Endothelial cell of umbilical vein (primary cell): ENCODE measurements around the gene CIBAR2. TPM values are rescaled to one million over a fixed set of nuclear protein-coding genes. Genes with fewer than 3 reads are reported as not detected.

Experiments used
- BruUV-seq: library from RNA; stranded (reverse); fragments of 400-500 nt; replicated peaks from 2 replicates; lab custom pipeline; 2021; lab: Mats Ljungman, UMichigan
- CTCF ChIA-PET: fragments of 300-600, 350-600 bp; sonication (Branson Sonifier 250); formaldehyde crosslinking; loops from one replicate; lab custom pipeline; 2021; ENCODE audit warnings: antibody characterized with exemption, inconsistent platforms; lab: Charles Lee
- POLR2A ChIA-PET: fragments of 300-600, 350-600 bp; sonication (Branson Sonifier 250); formaldehyde crosslinking; loops from one replicate; lab custom pipeline; 2021; ENCODE audit warnings: antibody characterized with exemption, inconsistent platforms; lab: Charles Lee
- DNase-seq: peaks from one replicate; pipeline ENCODE4 v3.0.0-alpha.2; 2011; ENCODE audit warnings: low read depth, low spot score
- FAIRE-seq: peaks from 2 replicates; lab custom pipeline; 2011; peaks lifted over from hg19 to GRCh38; lab: Jason Lieb, UNC
- H2AFZ ChIP-seq: 2 replicates; pipeline ENCODE4 v1.6.0; 2012; ENCODE audit warnings: low read depth, low read length, control low read depth, inconsistent platforms
- H3K27ac ChIP-seq: 2 replicates; pipeline ENCODE4 v1.5.1; 2011; ENCODE audit warnings: low read depth, mild to moderate bottlenecking, control low read depth, low read length, moderate library complexity; ENCODE audit not compliant: insufficient read depth
- H3K27me3 ChIP-seq, 2 experiments: 2 replicates each; pipeline versions ENCODE4 v1.6.0 to v1.6.1; 2011; ENCODE audit warnings: low read length in 2 of 2, mixed read lengths in 1 of 2; ENCODE audit not compliant: control insufficient read depth in 2 of 2, insufficient read depth in 2 of 2
- H3K36me3 ChIP-seq, 2 experiments: 2 replicates in 1 of 2; 3 replicates in 1 of 2; pipeline ENCODE4 v1.5.1; 2011; ENCODE audit warnings: low read length in 2 of 2, mild to moderate bottlenecking in 1 of 2, moderate library complexity in 1 of 2; ENCODE audit not compliant: control insufficient read depth in 2 of 2, insufficient read depth in 2 of 2; ENCODE audit errors: extremely low read depth in 1 of 2
- H3K4me1 ChIP-seq: 3 replicates; pipeline ENCODE4 v1.5.1; 2011; ENCODE audit warnings: mild to moderate bottlenecking, low read length; ENCODE audit not compliant: control insufficient read depth, insufficient read depth; ENCODE audit errors: extremely low read depth
- H3K4me2 ChIP-seq: 2 replicates; pipeline ENCODE4 v1.6.1; 2011; ENCODE audit warnings: low read length, control low read depth, mixed read lengths; ENCODE audit not compliant: insufficient read depth
- H3K4me3 ChIP-seq, 3 experiments: fragments of 200-600 bp in 1 of 3; sonication (generic), shearing (Covaris generic) in 1 of 3; replicated peaks in 1 of 3; 2 replicates each; pipeline ENCODE4 v1.5.1; 2011 to 2016; ENCODE audit warnings: control low read depth in 3 of 3, low read length in 3 of 3, mild to moderate bottlenecking in 2 of 3, inconsistent platforms in 1 of 3, low read depth in 1 of 3, moderate library complexity in 1 of 3; ENCODE audit not compliant: insufficient read depth in 1 of 3
- H3K79me2 ChIP-seq: 2 replicates; pipeline ENCODE4 v1.6.0; 2012; ENCODE audit warnings: low read length, inconsistent platforms; ENCODE audit not compliant: control insufficient read depth, insufficient read depth
- H3K9ac ChIP-seq: replicated peaks from 2 replicates; pipeline ENCODE3; 2011; ENCODE audit warnings: low read length, control low read depth; ENCODE audit not compliant: insufficient read depth; ENCODE audit errors: extremely low read depth
- H3K9me1 ChIP-seq: replicated peaks from 3 replicates; pipeline ENCODE4 v1.6.0; 2011; ENCODE audit warnings: mild to moderate bottlenecking, low read length; ENCODE audit not compliant: control insufficient read depth, insufficient read depth; ENCODE audit errors: extremely low read depth
- H3K9me3 ChIP-seq: replicated peaks from 2 replicates; pipeline ENCODE4 v1.5.1; 2012; ENCODE audit warnings: low read length, inconsistent platforms; ENCODE audit not compliant: control insufficient read depth, insufficient read depth
- H4K20me1 ChIP-seq: replicated peaks from 2 replicates; pipeline ENCODE3; 2011; ENCODE audit warnings: mild to moderate bottlenecking, low read length; ENCODE audit not compliant: control insufficient read depth, insufficient read depth; ENCODE audit errors: extremely low read depth
- EZH2 ChIP-seq: IDR thresholded peaks from 2 replicates; pipeline ENCODE4 v1.6.1; 2012; ENCODE audit warnings: borderline replicate concordance, low read depth, mild to moderate bottlenecking, moderate library complexity, low read length, inconsistent platforms; ENCODE audit not compliant: severe bottlenecking
- FOS ChIP-seq: IDR thresholded peaks from 2 replicates; pipeline ENCODE4 v1.6.1; 2011; ENCODE audit warnings: mild to moderate bottlenecking, low read length, moderate library complexity, borderline replicate concordance; ENCODE audit not compliant: insufficient read depth
- GATA2 ChIP-seq: IDR thresholded peaks from 2 replicates; pipeline ENCODE4 v1.7.0; 2011; ENCODE audit warnings: low read depth, mild to moderate bottlenecking, moderate library complexity, mixed read lengths, low read length; ENCODE audit not compliant: insufficient read length, insufficient read depth
- JUN ChIP-seq: IDR thresholded peaks from 2 replicates; pipeline ENCODE4 v1.6.1; 2011; ENCODE audit warnings: borderline replicate concordance, low read depth; ENCODE audit not compliant: insufficient read length, insufficient read depth
- MYC ChIP-seq: IDR thresholded peaks from one replicate; pipeline ENCODE4 v1.6.1; 2011; ENCODE audit warnings: mild to moderate bottlenecking, low read depth, low read length
- POLR2A ChIP-seq: IDR thresholded peaks from 2 replicates; pipeline ENCODE4 v1.6.1; 2012; ENCODE audit warnings: low read depth, mild to moderate bottlenecking, control low read depth, low read length
- POLR2AphosphoS5 ChIP-seq: IDR thresholded peaks from 2 replicates; pipeline ENCODE4 v1.6.1; 2012; ENCODE audit warnings: low read depth, mild to moderate bottlenecking, control low read depth, low read length, moderate library complexity; ENCODE audit not compliant: insufficient read depth
- dilution Hi-C: fragments of 300-500 bp; cut with MboI; formaldehyde crosslinking; loops from one replicate; pipeline ENCODE4 v1.15.0; 2019; ENCODE audit warnings: low sequenced_read_pairs; ENCODE audit not compliant: extremely low pct_ligation_motif_present
- intact Hi-C: fragments of 100-400 bp; cut with micrococcal nuclease; formaldehyde crosslinking; loops from one replicate; pipeline ENCODE4 v1.10.0; 2022
- polyA plus RNA-seq, 4 experiments: library from polyadenylated mRNA; depleted of rRNA in 3 of 4; stranded (reverse) in 3 of 4; unstranded in 1 of 4; fragments of >200 nt; gene quantifications; 2 replicates each; pipeline versions ENCODE4 v1.2.1 to v1.2.3, GENCODE V29; 2011 to 2012; ENCODE audit warnings: missing spikeins in 1 of 4
- total RNA-seq: library from RNA; stranded (reverse); gene quantifications from 2 replicates; pipeline ENCODE4 v1.2.3, GENCODE V29; 2021
- TF ChIP-seq, protein P1 (sequence below): IDR thresholded peaks from 2 replicates; pipeline ENCODE4 v1.6.1; 2011; ENCODE audit not compliant: insufficient read depth, insufficient read length
- TF ChIP-seq, protein P2 (sequence below), 2 donors: IDR thresholded peaks; 1 replicate in 1 of 2; 2 replicates in 1 of 2; pipeline ENCODE4 v1.5.1; 2011; ENCODE audit warnings: low read length in 2 of 2, mild to moderate bottlenecking in 2 of 2, moderate library complexity in 2 of 2, control low read depth in 1 of 2, inconsistent platforms in 1 of 2, low read depth in 1 of 2; ENCODE audit not compliant: insufficient read depth in 1 of 2; ENCODE audit errors: extremely low read depth in 1 of 2

CIBAR2 gene
- total and polyA plus RNA-seq, 2 donors (not counting 3 experiments of a cell fraction or from before 2014, with no cell fraction given), result 0.07 TPM; not detected in 1

DNA sequence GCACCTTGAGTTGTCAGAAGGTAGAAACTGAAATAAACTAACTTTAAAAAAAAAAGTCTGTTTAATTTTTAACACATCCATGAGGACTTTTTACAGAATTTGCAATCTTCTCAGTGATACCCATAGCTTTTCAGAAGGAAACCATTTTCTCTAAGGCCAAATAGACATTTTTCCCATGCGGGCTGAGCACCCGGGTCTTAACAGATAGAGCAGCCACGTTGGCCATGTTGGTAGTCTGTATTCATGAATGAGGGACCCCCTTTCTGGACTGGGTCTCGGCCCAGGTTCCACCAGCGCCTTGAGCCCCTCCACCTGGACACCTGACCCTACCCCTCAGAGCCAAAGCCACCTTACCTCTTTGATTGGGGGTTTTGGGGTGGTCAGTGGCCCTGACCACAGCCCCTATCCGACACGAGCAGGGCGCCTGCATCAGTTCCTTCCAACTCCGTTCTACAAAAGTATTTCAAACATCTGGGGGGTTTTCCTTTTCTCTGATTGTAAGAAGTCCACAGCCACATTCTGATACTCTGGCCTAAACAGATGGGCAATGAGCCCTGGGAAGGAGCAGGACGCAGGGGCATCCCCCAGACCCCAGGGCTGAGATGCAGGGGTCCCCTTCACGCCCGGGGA is 18.0 kb downstream of the CIBAR2 start:
- dilution Hi-C loops (no loop called here), intact Hi-C loops (no loop called here)
- Histone ChIP-seq H4K20me1 (no peaks in the 10 kb centered on the region), H3K79me2 (no peaks in the 10 kb centered on the region), H3K4me1 (no peaks in the 10 kb centered on the region), H3K9me3 (no peaks in the 10 kb centered on the region), H3K9ac (no peak overlapping the region), H2AFZ (no peak overlapping the region), H3K9me1 (no peaks in the 10 kb centered on the region), H3K27me3 (peaks cover 0 to 5% of the 10 kb centered on the region in 2 experiments), H3K27ac (no peak overlapping the region), H3K4me2 (no peak overlapping the region), H3K36me3 (no peaks in the 10 kb centered on the region), H3K4me3 (no peak overlapping the region)
- ChIA-PET POLR2A (no interaction called here), CTCF (interaction anchor here (1.2 to 2.9 kb wide), 2 partner anchors 7 to 18 kb away, joined by 3 to 20 read pairs; partner anchors contain the start of gene CIBAR2)
- TF ChIP-seq POLR2AphosphoS5 (no peak), FOS (no peak)
- DNase-seq (no peak), FAIRE-seq (no peak)
- no TSS peak for BruUV-seq

DNA sequence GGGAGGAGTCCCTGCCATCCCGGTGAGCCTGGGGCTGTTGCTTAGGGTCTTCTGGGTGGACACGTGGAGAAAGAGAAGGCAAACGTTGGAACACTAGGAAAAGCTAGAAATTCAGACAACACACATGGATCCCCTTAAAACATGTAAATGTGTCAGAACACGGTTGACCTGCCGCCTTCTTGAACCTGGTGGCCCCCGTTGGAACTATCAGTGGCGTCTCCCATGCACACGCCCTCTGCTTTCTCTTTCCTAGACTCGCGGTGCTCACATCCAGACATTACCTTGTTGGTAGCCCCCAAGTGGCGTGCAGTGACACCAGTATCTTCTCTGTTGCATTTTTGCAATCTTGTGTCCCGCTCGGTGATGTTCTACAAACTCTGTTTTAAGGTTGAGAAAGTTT is 18.6 kb downstream of the CIBAR2 start:
- ChIA-PET POLR2A (no interaction called here), CTCF (no interaction called here)
- no peaks in the 10 kb centered on the region for H3K9me3 ChIP-seq
- FAIRE-seq (no peak), DNase-seq (no peak)
- H3K9ac ChIP-seq, result no peak overlapping the region
- TF ChIP-seq POLR2AphosphoS5, result no peak
- TF ChIP-seq POLR2A, result no peak
- TF ChIP-seq GATA2, result no peak
- no peak for TF ChIP-seq MYC
- TF ChIP-seq EZH2, result no peak
- no peak for TF ChIP-seq FOS
- TF ChIP-seq, protein P1, sequence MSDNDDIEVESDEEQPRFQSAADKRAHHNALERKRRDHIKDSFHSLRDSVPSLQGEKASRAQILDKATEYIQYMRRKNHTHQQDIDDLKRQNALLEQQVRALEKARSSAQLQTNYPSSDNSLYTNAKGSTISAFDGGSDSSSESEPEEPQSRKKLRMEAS, result no peak
- no peak for TF ChIP-seq JUN
- TF ChIP-seq, protein P2, sequence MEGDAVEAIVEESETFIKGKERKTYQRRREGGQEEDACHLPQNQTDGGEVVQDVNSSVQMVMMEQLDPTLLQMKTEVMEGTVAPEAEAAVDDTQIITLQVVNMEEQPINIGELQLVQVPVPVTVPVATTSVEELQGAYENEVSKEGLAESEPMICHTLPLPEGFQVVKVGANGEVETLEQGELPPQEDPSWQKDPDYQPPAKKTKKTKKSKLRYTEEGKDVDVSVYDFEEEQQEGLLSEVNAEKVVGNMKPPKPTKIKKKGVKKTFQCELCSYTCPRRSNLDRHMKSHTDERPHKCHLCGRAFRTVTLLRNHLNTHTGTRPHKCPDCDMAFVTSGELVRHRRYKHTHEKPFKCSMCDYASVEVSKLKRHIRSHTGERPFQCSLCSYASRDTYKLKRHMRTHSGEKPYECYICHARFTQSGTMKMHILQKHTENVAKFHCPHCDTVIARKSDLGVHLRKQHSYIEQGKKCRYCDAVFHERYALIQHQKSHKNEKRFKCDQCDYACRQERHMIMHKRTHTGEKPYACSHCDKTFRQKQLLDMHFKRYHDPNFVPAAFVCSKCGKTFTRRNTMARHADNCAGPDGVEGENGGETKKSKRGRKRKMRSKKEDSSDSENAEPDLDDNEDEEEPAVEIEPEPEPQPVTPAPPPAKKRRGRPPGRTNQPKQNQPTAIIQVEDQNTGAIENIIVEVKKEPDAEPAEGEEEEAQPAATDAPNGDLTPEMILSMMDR (IDR thresholded peaks at IDR 0.05; ENCODE audit: extremely low read depth in 1 of 2, insufficient read depth in 1 of 2, low read depth in 1 of 2, low read length in 2 of 2), result no peak
- no peaks in the 10 kb centered on the region for H3K79me2 ChIP-seq
- H3K27me3 ChIP-seq, result peaks cover 0 to 5% of the 10 kb centered on the region in 2 experiments
- no peak overlapping the region for H2AFZ ChIP-seq
- intact Hi-C loops (no loop called here), dilution Hi-C loops (no loop called here)
- no TSS peak for BruUV-seq
- H3K36me3 ChIP-seq, result no peaks in the 10 kb centered on the region
- H4K20me1 ChIP-seq, result no peaks in the 10 kb centered on the region
- H3K4me3 ChIP-seq, result no peak overlapping the region
- no peaks in the 10 kb centered on the region for H3K4me1 ChIP-seq
- no peak overlapping the region for H3K27ac ChIP-seq
- H3K9me1 ChIP-seq, result no peaks in the 10 kb centered on the region
- no peak overlapping the region for H3K4me2 ChIP-seq
